ACC112 (cell line): Measurements from ENCODE around the gene TC2N.

ENCODE experiments used
- H2AFZ ChIP-seq: fragments of 200-600 bp; sonication (generic); one replicate; pipeline ENCODE4 v1.6.0; 2017; ENCODE audit warnings: antibody characterized with exemption, low read length; ENCODE audit not compliant: unreplicated experiment
- H3K27ac ChIP-seq: fragments of 200-600 bp; sonication (generic); 2 replicates; pipeline ENCODE4 v1.5.1; 2014; ENCODE audit warnings: low read depth, mild to moderate bottlenecking, antibody characterized with exemption, low read length, moderate library complexity
- H3K27me3 ChIP-seq: fragments of 200-600 bp; sonication (generic); 2 replicates; pipeline ENCODE4 v1.6.1; 2014; ENCODE audit warnings: mild to moderate bottlenecking, antibody characterized with exemption, low read length, moderate library complexity, mixed read lengths; ENCODE audit not compliant: insufficient read depth
- H3K36me3 ChIP-seq: fragments of 200-600 bp; sonication (generic); 2 replicates; pipeline ENCODE4 v1.6.1; 2016; ENCODE audit warnings: mild to moderate bottlenecking, antibody characterized with exemption, low read length, moderate library complexity, mixed read lengths; ENCODE audit not compliant: insufficient read depth
- H3K4me1 ChIP-seq: fragments of 200-600 bp; sonication (generic); one replicate; pipeline ENCODE4 v1.6.1; 2016; ENCODE audit warnings: low read length, mixed read lengths; ENCODE audit not compliant: insufficient read depth, unreplicated experiment, control insufficient read depth
- H3K4me3 ChIP-seq: fragments of 200-600 bp; sonication (generic); 2 replicates; pipeline ENCODE4 v1.5.1; 2014; ENCODE audit warnings: mild to moderate bottlenecking, low read depth, low read length
- H3K79me2 ChIP-seq: fragments of 200-600 bp; sonication (generic); one replicate; pipeline ENCODE4 v1.6.0; 2016; ENCODE audit warnings: low read length; ENCODE audit not compliant: control insufficient read depth, unreplicated experiment, insufficient read depth

Gene TC2N

DNA sequence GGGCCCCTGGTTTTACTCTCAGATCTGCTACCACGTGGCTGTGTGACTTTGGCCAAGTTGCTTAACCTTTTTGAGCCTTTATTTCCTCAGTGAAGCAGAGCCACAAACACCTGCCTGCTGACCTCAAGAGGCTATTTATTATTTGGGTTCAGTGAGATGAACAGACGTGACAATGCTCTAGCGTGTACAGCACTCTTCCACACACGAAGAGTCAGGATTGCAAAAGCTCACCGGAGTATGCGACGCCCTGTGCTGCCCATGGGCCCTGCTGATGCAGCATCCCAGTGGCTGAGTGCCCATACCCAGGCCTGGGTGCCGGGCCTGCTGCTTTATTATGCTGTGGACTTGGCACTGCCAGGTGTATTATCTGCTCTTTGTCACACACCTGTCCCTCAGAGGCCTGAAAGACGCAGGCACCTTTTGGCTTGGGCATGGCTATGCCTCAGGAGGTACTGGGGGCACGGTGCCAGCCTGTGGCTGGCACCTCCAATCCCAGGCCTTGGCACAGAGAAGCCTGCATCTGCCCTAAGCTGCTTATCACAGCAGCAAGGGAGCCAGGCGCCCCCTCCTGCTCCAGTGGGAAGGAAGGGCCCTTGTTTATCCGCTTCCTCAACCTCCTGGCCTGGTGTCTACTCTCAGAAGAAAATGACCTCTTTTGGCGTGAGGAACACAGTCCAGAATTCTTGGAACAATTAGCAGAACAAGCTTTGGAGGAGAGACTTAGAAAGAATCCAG, 22.3 kb upstream of the TC2N start:
- Histone ChIP-seq H3K79me2 (no peaks in the 10 kb centered on the region), H3K4me1 (no peaks in the 10 kb centered on the region), H3K27me3 (no peaks in the 10 kb centered on the region), H3K27ac (no peak overlapping the region), H3K4me3 (no peak overlapping the region), H3K36me3 (no peaks in the 10 kb centered on the region), H2AFZ (no peak overlapping the region)

DNA sequence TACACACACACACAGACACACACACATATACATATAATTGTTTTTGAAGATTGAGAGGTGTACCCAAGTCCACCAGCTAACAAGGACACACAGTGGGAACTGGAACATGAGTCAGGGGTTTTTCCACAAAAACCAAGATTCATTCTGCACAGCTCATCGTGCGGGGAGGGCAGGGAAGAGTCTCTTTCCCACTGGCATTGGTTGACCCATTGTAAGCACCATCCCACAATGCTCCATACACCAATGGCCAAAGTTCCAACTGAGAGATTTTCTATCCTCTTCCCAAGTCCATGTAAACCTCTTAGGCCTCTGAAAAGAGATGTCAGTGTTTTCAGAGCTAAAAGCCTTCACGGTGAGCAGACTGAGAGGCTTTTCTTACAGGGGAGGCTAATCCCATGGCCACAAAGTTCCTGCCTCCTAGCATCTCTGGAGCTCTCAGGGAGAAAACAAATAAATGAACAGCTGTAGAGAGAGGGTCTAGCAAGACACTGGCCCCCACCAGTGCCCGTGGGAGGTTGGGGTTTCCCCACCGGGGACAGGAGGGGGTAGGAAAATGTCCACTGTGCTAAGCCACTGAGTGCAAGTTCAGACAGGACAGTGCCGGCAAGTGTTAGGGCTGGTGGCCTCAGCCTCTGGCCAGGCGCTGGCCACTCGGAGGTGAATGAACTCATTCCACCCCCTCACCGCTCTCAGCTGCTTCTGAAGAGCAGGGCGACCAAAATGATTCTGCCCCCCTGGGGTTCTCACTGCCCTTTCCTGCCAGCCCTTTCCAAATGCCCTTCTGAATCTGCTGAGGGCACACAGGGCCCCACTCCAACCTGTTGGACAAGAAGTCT, 21.5 kb upstream of the TC2N start:
- no peak overlapping the region for H3K27ac ChIP-seq

DNA sequence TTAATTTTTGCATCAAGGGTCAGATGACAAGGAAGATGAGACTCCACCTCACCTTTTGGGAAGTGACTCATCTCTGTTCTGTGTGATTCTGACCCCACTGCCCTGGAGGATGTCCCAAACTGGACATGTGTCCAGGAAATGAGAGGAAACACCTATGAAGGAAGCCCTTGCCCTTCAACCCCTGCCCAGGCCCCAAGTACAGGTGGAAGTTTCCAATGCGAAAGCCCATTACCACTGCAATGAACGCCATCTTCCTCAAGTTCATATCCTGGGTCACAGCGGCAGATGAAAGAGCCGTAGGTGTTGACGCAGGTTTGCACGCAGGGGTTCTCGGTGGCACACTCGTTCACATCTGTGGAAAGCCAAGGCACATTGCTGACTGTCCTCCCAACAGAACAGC, 19.6 kb upstream of the TC2N start:
- H3K79me2 ChIP-seq, result no peaks in the 10 kb centered on the region
- no peaks in the 10 kb centered on the region for H3K36me3 ChIP-seq
- no peak overlapping the region for H3K4me3 ChIP-seq
- H3K27ac ChIP-seq, result no peak overlapping the region
- H3K27me3 ChIP-seq, result no peaks in the 10 kb centered on the region
- no peak overlapping the region for H2AFZ ChIP-seq
- no peaks in the 10 kb centered on the region for H3K4me1 ChIP-seq

More for the DNA sequence above, 21.5 kb upstream of the TC2N start:
- H3K27me3 ChIP-seq, result no peaks in the 10 kb centered on the region
- H3K36me3 ChIP-seq, result no peaks in the 10 kb centered on the region
- no peak overlapping the region for H2AFZ ChIP-seq
- no peak overlapping the region for H3K4me3 ChIP-seq
- H3K4me1 ChIP-seq, result no peaks in the 10 kb centered on the region
- no peaks in the 10 kb centered on the region for H3K79me2 ChIP-seq

DNA sequence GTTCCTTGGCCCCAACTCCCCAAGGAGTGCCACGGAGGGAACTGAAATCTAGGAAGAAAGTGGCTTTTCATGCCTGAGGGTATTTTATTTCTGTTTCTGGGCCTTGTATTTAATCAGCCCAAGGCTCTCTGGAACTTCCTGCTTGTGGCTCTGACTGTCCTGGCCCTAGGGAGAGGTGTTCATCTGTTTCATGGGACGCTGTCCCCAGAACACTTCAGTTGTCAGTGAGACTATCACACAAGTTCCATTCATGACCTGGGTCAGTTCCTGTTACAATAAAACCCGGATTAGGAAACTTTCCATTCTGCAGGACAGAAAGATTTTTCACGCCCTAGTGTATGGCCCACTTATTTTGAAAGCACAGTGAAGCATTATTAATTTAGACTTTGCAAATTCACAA, 18.5 kb upstream of the TC2N start:
- no peaks in the 10 kb centered on the region for H3K36me3 ChIP-seq
- no peak overlapping the region for H3K27ac ChIP-seq
- no peak overlapping the region for H3K4me3 ChIP-seq
- H3K79me2 ChIP-seq, result no peaks in the 10 kb centered on the region
- H3K4me1 ChIP-seq, result no peaks in the 10 kb centered on the region
- H2AFZ ChIP-seq, result no peak overlapping the region
- H3K27me3 ChIP-seq, result no peaks in the 10 kb centered on the region

DNA sequence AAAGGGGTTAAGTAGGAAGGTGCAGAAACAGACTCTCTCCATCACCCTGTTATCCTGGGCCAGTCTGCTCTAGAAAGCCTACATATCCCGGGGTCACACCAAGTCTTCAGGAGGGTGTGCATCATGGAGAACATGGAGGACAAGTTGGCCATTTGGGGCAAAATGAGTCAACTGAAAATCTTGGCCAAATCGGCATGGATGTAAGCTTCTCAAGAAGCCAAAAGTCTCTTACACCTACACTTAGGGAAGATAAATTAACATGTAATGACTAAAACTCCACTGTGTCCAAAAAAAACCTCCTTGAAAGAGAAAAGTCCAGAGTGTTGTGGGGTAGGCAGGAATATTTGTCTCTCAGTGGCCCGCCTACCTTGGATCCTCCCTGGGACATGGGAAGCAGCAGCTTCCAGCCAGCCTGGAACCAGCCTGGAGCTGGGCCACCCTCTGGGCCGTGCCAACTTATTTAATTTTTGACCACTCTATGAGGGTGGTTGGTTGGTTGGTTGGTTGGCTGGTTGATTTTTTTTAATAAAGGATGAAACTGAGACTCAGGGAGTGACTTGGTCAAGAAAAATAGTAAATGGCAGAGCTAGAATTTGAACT, 17.9 kb upstream of the TC2N start:
- Histone ChIP-seq H3K27ac (no peak overlapping the region), H3K27me3 (no peaks in the 10 kb centered on the region), H3K79me2 (no peaks in the 10 kb centered on the region), H3K4me1 (no peaks in the 10 kb centered on the region), H2AFZ (no peak overlapping the region), H3K4me3 (no peak overlapping the region), H3K36me3 (no peaks in the 10 kb centered on the region)

DNA sequence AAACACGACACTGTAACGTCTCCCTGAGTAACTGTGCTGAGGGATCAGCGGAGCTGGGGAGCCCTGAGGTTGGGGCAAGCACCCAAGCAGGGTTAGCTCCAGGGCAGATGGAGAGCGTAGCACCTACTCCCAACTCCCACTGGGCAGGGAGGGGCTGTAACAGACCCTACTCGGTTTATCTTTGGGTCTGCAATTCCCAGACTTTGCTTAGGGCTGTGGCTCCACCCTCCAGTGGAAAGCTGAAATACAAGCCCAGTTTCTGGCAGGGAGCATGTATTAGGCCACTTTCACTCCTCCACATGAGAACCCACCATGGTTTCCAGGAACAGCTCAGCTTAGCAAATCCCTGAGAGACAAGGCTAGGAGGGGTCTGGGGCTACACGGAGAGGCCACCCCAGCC, 17.3 kb upstream of the TC2N start:
- Histone ChIP-seq H3K27me3 (no peaks in the 10 kb centered on the region), H3K4me3 (no peak overlapping the region), H3K79me2 (no peaks in the 10 kb centered on the region), H2AFZ (no peak overlapping the region), H3K27ac (no peak overlapping the region), H3K4me1 (no peaks in the 10 kb centered on the region), H3K36me3 (no peaks in the 10 kb centered on the region)

DNA sequence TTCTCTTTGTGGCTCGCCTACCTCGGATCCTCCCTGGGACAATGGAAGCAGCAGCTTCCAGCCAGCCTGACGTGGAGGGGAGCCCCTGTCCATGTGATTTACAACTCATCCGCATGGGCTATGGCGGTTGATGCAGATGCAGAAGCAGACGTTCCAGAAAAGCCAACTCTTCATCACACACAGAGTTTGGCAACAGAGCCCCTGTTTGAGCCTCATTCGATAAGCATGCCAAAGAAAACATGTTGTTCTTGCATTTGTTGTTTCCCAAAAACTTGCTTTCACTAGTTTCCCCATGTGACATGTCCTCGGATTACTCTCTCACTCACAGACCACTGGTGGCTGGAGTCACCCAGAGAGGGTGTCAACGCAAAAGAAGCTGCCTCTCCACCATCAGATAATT, 16.4 kb upstream of the TC2N start:
- Histone ChIP-seq H3K79me2 (no peaks in the 10 kb centered on the region), H3K4me1 (no peaks in the 10 kb centered on the region), H3K36me3 (no peaks in the 10 kb centered on the region), H3K4me3 (no peak overlapping the region), H2AFZ (no peak overlapping the region), H3K27ac (no peak overlapping the region), H3K27me3 (no peaks in the 10 kb centered on the region)

DNA sequence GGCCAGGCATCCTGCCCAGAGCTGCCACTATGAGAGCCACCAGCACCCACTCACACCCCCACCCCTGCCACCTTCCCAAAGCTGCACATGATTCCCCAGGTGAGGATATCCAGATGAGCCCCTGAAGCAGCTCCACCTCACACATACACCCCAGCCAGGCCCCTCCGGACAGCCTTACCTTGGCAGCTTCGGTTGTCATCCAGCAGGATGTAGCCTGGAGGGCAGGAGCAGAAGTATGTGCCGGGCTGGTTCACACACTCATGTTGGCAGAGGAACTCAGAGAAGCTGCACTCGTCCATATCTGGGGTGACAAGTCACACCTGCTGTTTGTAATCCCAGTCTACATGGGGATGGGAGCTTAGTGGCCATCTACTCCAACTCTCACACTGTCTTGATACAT, 15.4 kb upstream of the TC2N start:
- no peak overlapping the region for H2AFZ ChIP-seq

DNA sequence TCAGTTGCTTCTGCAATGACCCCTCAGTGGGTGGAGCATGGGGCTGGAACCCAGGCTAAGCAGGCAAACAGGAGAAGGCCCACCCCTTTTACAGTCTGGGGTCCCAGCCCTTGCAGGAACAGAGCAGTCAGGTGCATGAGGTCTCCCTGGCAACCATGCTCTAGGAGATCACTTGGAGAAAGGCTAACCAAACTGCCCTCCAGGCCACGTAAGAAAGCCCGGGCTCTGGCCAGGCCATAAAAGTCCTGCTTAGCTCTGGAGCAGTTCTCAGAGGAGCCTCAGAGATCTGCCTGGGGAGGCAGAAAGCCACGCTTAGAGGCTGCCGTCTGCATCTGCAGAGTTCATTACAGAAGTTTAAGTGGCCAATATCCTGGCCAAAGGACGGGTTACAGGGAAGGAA, 15.0 kb upstream of the TC2N start:
- H3K36me3 ChIP-seq, result no peaks in the 10 kb centered on the region
- no peaks in the 10 kb centered on the region for H3K27me3 ChIP-seq
- no peaks in the 10 kb centered on the region for H3K4me1 ChIP-seq
- H3K27ac ChIP-seq, result no peak overlapping the region
- H3K4me3 ChIP-seq, result no peak overlapping the region
- no peaks in the 10 kb centered on the region for H3K79me2 ChIP-seq
- no peak overlapping the region for H2AFZ ChIP-seq

More for the DNA sequence above, 15.4 kb upstream of the TC2N start:
- H3K27ac ChIP-seq, result no peak overlapping the region
- no peaks in the 10 kb centered on the region for H3K27me3 ChIP-seq
- H3K4me3 ChIP-seq, result no peak overlapping the region
- H3K79me2 ChIP-seq, result no peaks in the 10 kb centered on the region
- H3K4me1 ChIP-seq, result no peaks in the 10 kb centered on the region
- no peaks in the 10 kb centered on the region for H3K36me3 ChIP-seq

DNA sequence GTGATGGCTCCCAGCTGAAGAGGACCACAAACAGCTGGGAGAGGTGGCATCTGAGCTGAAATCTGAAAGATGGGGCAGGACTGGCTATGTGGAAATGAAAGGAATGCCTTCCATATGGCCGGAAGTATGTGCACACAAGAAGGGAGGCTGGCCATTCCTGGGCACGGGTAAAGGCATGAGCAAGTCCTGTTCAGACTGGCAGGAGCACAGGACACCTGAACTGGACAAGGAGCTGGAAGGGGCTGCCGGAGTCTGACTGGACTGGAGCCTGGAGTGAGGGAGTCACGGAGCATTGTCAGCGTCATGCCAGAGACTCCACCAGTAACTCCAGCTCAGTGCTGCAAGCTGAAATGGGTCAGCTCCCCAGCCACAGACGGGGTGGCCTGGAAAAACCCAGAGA, 11.9 kb upstream of the TC2N start:
- Histone ChIP-seq H2AFZ (no peak overlapping the region), H3K27ac (no peak overlapping the region), H3K36me3 (no peaks in the 10 kb centered on the region), H3K4me1 (no peaks in the 10 kb centered on the region), H3K4me3 (no peak overlapping the region), H3K27me3 (no peaks in the 10 kb centered on the region), H3K79me2 (no peaks in the 10 kb centered on the region)
